GM12878 (cell line): ENCODE measurements around the gene RGSL1. TPM values are rescaled to one million over a fixed set of nuclear protein-coding genes. Genes with fewer than 3 reads are reported as not detected.

Source experiments
- CREB1 ChIP-seq: IDR thresholded peaks from 2 replicates; pipeline ENCODE4 v1.6.1; 2012; ENCODE audit warnings: low read depth, mild to moderate bottlenecking, inconsistent platforms
- LARP7 ChIP-seq: fragments of 450-650 bp; IDR thresholded peaks from 2 replicates; pipeline ENCODE4 v1.6.1; 2017; ENCODE audit warnings: mild to moderate bottlenecking
- MEF2B ChIP-seq: fragments of 450-650 bp; IDR thresholded peaks from 2 replicates; pipeline ENCODE4 v1.6.1; 2018; ENCODE audit warnings: mild to moderate bottlenecking, moderate library complexity; ENCODE audit not compliant: partially characterized antibody, poor library complexity, severe bottlenecking
- NR2F1 ChIP-seq: fragments of 450-650 bp; conservative IDR thresholded peaks from 2 replicates; pipeline ENCODE4 v1.6.1; 2017; ENCODE audit warnings: mild to moderate bottlenecking
- RB1 ChIP-seq: fragments of 450-650 bp; formaldehyde crosslinking; IDR thresholded peaks from 2 replicates; pipeline ENCODE4 v1.6.1; 2017; ENCODE audit warnings: mild to moderate bottlenecking, borderline replicate concordance
- RUNX3 ChIP-seq: IDR thresholded peaks from 2 replicates; pipeline ENCODE4 v1.6.1; 2012; ENCODE audit warnings: low read length, inconsistent platforms
- SIX5 ChIP-seq: IDR thresholded peaks from 2 replicates; pipeline ENCODE4 v1.6.1; 2011; ENCODE audit warnings: mild to moderate bottlenecking, low read depth, low read length, moderate library complexity; ENCODE audit not compliant: severe bottlenecking
- SPI1 ChIP-seq: IDR thresholded peaks from 2 replicates; pipeline ENCODE4 v1.6.1; 2011; ENCODE audit warnings: low read depth, mild to moderate bottlenecking, low read length, moderate library complexity, borderline replicate concordance; ENCODE audit not compliant: insufficient read depth
- YBX1 ChIP-seq: fragments of 450-650 bp; IDR thresholded peaks from 2 replicates; pipeline ENCODE4 v1.6.1; 2016; ENCODE audit warnings: antibody characterized with exemption
- polyA plus RNA-seq, 11 experiments: library from polyadenylated mRNA; depleted of rRNA in 4 of 11; unstranded in 6 of 11; stranded (reverse) in 5 of 11; fragments of >200 nt; fragmentation: Nextera tagmentation in 4 of 11; fragmentation: Illumina TruSeq in 1 of 11; extraction: Ambion mirVana in 4 of 11; extraction: Trizol in 1 of 11; gene quantifications; 1 replicate in 1 of 11; 2 replicates in 10 of 11; pipeline versions ENCODE4 v1.2.1 to v1.2.3, GENCODE V29; 2011 to 2016; ENCODE audit warnings: inconsistent platforms in 2 of 11, missing spikeins in 2 of 11, low read depth in 1 of 11
- total RNA-seq, 4 experiments: library from RNA; depleted of rRNA in 3 of 4; stranded (reverse); fragments of >200 nt in 3 of 4; fragmentation: Illumina TruSeq in 1 of 4; extraction: Trizol in 1 of 4; gene quantifications; 2 replicates each; pipeline versions ENCODE4 v1.2.1 to v1.2.3, GENCODE V29; 2013 to 2021
- TF ChIP-seq, protein P1 (sequence below): IDR thresholded peaks from 2 replicates; pipeline ENCODE4 v1.6.1; 2011; ENCODE audit warnings: borderline replicate concordance, low read depth, mild to moderate bottlenecking, moderate library complexity, mixed read lengths, low read length; ENCODE audit not compliant: insufficient read depth; ENCODE audit errors: extremely low read length
- TF ChIP-seq, protein P2 (sequence below): fragments of 150-350 bp; IDR thresholded peaks from 2 replicates; pipeline ENCODE4 v1.6.1; 2016; ENCODE audit warnings: low read depth, low read length
- TF ChIP-seq, protein P3 (sequence below): fragments of 450-650 bp; IDR thresholded peaks from 2 replicates; pipeline ENCODE4 v1.6.1; 2014; ENCODE audit warnings: mild to moderate bottlenecking
- TF ChIP-seq, protein P4 (sequence below): fragments of 450-650 bp; IDR thresholded peaks from 2 replicates; pipeline ENCODE4 v1.6.1; 2017; ENCODE audit warnings: low read depth, mild to moderate bottlenecking, moderate library complexity
- TF ChIP-seq, protein P5 (sequence below), 3 experiments: IDR thresholded peaks in 2 of 3; conservative IDR thresholded peaks in 1 of 3; 2 replicates each; pipeline ENCODE4 v1.5.1; 2011; ENCODE audit warnings: low read depth in 3 of 3, low read length in 3 of 3, mild to moderate bottlenecking in 3 of 3, control low read depth in 2 of 3, moderate library complexity in 2 of 3, inconsistent platforms in 1 of 3, mixed read lengths in 1 of 3; ENCODE audit not compliant: control insufficient read depth in 2 of 3, insufficient read depth in 1 of 3; ENCODE audit errors: extremely low read depth in 1 of 3

RGSL1 gene
- total and polyA plus RNA-seq, 10 of the 15 experiments (the other 5 are each of a cell fraction or from before 2014, with no cell fraction given), result 0.05 to 0.28 (median 0.27) TPM; not detected in 5

DNA sequence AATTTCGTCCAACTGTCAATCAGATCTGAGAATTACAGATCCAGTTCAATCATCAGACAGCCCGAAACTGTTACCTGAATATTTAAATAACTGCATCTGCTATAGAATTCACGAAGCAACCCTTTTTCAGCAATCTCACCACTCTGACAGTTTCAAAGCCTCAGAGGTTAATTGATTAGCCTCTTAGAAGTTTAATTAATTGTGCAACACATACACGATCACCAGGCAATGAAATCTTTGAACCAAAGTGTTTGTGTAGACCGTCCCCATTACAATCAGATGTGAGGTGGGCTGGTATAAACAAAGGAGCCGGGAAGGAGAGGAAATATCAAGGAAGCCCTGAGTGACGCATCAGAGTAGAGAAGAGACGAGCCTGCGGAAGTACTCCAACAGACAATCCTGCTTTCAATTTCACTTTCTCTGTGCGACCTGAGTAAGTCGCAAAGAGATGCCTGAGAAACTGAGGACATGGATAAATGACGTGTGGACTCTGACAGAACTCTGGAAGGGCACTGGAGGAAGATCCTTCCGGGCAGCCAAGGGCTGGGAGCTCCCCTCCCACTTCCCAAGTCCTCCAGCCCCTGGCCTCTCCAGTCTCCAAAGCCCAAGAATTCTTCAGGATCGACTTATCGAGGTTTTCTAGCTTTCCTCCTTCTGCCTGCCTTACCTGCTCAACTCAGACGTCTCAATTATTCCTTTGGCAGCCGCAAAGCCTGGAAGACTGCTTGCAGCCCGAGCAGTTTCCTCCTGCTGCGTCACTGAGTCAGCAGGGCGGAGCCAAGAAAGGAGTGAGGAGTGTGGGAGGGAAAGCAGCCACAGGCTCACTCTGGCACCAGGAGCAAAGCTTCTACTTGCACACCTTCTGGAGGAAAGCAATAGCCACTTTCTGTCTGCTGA lies 138.8 kb downstream of the RGSL1 start, which contains the start of gene RNASEL (continued):
- TF ChIP-seq SPI1, result peak; percentile 47
- peak; percentile 28; the same call in 1 of the 2 replicates for TF ChIP-seq LARP7
- TF ChIP-seq, protein P1, sequence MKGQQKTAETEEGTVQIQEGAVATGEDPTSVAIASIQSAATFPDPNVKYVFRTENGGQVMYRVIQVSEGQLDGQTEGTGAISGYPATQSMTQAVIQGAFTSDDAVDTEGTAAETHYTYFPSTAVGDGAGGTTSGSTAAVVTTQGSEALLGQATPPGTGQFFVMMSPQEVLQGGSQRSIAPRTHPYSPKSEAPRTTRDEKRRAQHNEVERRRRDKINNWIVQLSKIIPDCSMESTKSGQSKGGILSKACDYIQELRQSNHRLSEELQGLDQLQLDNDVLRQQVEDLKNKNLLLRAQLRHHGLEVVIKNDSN, result no peak
- TF ChIP-seq SIX5, result no peak
- TF ChIP-seq YBX1, result no peak
- TF ChIP-seq, protein P2, sequence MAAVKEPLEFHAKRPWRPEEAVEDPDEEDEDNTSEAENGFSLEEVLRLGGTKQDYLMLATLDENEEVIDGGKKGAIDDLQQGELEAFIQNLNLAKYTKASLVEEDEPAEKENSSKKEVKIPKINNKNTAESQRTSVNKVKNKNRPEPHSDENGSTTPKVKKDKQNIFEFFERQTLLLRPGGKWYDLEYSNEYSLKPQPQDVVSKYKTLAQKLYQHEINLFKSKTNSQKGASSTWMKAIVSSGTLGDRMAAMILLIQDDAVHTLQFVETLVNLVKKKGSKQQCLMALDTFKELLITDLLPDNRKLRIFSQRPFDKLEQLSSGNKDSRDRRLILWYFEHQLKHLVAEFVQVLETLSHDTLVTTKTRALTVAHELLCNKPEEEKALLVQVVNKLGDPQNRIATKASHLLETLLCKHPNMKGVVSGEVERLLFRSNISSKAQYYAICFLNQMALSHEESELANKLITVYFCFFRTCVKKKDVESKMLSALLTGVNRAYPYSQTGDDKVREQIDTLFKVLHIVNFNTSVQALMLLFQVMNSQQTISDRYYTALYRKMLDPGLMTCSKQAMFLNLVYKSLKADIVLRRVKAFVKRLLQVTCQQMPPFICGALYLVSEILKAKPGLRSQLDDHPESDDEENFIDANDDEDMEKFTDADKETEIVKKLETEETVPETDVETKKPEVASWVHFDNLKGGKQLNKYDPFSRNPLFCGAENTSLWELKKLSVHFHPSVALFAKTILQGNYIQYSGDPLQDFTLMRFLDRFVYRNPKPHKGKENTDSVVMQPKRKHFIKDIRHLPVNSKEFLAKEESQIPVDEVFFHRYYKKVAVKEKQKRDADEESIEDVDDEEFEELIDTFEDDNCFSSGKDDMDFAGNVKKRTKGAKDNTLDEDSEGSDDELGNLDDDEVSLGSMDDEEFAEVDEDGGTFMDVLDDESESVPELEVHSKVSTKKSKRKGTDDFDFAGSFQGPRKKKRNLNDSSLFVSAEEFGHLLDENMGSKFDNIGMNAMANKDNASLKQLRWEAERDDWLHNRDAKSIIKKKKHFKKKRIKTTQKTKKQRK, result no peak
- peak; percentile 37; the same call in 1 of the 2 replicates for TF ChIP-seq CREB1
- TF ChIP-seq NR2F1, result peak; percentile 22; the same call in 1 of the 2 replicates
- peak; percentile 24 for TF ChIP-seq MEF2B
- TF ChIP-seq, protein P3, sequence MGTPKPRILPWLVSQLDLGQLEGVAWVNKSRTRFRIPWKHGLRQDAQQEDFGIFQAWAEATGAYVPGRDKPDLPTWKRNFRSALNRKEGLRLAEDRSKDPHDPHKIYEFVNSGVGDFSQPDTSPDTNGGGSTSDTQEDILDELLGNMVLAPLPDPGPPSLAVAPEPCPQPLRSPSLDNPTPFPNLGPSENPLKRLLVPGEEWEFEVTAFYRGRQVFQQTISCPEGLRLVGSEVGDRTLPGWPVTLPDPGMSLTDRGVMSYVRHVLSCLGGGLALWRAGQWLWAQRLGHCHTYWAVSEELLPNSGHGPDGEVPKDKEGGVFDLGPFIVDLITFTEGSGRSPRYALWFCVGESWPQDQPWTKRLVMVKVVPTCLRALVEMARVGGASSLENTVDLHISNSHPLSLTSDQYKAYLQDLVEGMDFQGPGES, result no peak
- TF ChIP-seq, protein P4, sequence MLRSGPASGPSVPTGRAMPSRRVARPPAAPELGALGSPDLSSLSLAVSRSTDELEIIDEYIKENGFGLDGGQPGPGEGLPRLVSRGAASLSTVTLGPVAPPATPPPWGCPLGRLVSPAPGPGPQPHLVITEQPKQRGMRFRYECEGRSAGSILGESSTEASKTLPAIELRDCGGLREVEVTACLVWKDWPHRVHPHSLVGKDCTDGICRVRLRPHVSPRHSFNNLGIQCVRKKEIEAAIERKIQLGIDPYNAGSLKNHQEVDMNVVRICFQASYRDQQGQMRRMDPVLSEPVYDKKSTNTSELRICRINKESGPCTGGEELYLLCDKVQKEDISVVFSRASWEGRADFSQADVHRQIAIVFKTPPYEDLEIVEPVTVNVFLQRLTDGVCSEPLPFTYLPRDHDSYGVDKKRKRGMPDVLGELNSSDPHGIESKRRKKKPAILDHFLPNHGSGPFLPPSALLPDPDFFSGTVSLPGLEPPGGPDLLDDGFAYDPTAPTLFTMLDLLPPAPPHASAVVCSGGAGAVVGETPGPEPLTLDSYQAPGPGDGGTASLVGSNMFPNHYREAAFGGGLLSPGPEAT, result peak; percentile 65; the same call in 1 of the 2 replicates
- TF ChIP-seq, protein P5, sequence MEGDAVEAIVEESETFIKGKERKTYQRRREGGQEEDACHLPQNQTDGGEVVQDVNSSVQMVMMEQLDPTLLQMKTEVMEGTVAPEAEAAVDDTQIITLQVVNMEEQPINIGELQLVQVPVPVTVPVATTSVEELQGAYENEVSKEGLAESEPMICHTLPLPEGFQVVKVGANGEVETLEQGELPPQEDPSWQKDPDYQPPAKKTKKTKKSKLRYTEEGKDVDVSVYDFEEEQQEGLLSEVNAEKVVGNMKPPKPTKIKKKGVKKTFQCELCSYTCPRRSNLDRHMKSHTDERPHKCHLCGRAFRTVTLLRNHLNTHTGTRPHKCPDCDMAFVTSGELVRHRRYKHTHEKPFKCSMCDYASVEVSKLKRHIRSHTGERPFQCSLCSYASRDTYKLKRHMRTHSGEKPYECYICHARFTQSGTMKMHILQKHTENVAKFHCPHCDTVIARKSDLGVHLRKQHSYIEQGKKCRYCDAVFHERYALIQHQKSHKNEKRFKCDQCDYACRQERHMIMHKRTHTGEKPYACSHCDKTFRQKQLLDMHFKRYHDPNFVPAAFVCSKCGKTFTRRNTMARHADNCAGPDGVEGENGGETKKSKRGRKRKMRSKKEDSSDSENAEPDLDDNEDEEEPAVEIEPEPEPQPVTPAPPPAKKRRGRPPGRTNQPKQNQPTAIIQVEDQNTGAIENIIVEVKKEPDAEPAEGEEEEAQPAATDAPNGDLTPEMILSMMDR (IDR thresholded peaks at IDR 0.05 in 2 of 3, conservative IDR thresholded peaks at IDR 0.05 in 1 of 3; ENCODE audit: control insufficient read depth in 2 of 3, extremely low read depth in 1 of 3, insufficient read depth in 1 of 3, low read depth in 3 of 3, low read length in 3 of 3), result no peak
- TF ChIP-seq RB1, result 0 out of 2 replicates have a peak, but pooled peaks have one; percentile 44
- TF ChIP-seq RUNX3, result peak; percentile 17; the same call in 1 of the 2 replicates
